OCI-LY7 (cell line): ENCODE results near the gene GIPC1. TPM values are rescaled to one million over a fixed set of nuclear protein-coding genes. Genes with fewer than 3 reads are reported as not detected.

Experiments used
- BruUV-seq: library from RNA; stranded (reverse); fragments of 400-500 nt; replicated peaks from 2 replicates; lab custom pipeline; 2021; lab: Mats Ljungman, UMichigan
- CTCF ChIA-PET: fragments of 300-600 bp; sonication (Branson Sonifier 250); formaldehyde crosslinking; loops from one replicate; lab custom pipeline; 2022; ENCODE audit warnings: antibody characterized with exemption; ENCODE audit not compliant: unreplicated experiment; lab: Charles Lee
- POLR2A ChIA-PET: fragments of 300-600 bp; sonication (Branson Sonifier 250); formaldehyde crosslinking; loops from one replicate; lab custom pipeline; 2022; ENCODE audit warnings: antibody characterized with exemption; lab: Charles Lee
- DNase-seq: peaks from one replicate; pipeline ENCODE4 v3.0.0-alpha.2; 2015; ENCODE audit warnings: low spot score
- H2AFZ ChIP-seq: fragments of 200-600 bp; sonication (generic), shearing (Covaris generic); 2 replicates; pipeline ENCODE4 v1.6.1; 2014; ENCODE audit warnings: mild to moderate bottlenecking, antibody characterized with exemption, low read length, moderate library complexity
- H3K27ac ChIP-seq: fragments of 200-600 bp; sonication (generic); 2 replicates; pipeline ENCODE4 v1.5.1; 2014; ENCODE audit warnings: mixed run types, low read depth, mild to moderate bottlenecking, moderate library complexity, low read length, inconsistent platforms; ENCODE audit not compliant: poor library complexity, severe bottlenecking
- H3K36me3 ChIP-seq: fragments of 200-600 bp; sonication (generic); 2 replicates; pipeline ENCODE4 v1.6.1; 2014; ENCODE audit warnings: mild to moderate bottlenecking, antibody characterized with exemption, low read length, moderate library complexity, mixed read lengths; ENCODE audit not compliant: insufficient read depth
- H3K4me1 ChIP-seq: fragments of 200-600 bp; sonication (generic); 2 replicates; pipeline ENCODE4 v1.5.1; 2014; ENCODE audit warnings: mild to moderate bottlenecking, low read length; ENCODE audit not compliant: insufficient read depth, poor library complexity, severe bottlenecking
- H3K4me2 ChIP-seq: fragments of 200-600 bp; sonication (generic); 2 replicates; pipeline ENCODE4 v1.6.1; 2014; ENCODE audit warnings: mild to moderate bottlenecking, low read length
- H3K4me3 ChIP-seq: fragments of 200-600 bp; sonication (generic); 2 replicates; pipeline ENCODE4 v1.5.1; 2014; ENCODE audit warnings: mild to moderate bottlenecking, low read depth, low read length; ENCODE audit not compliant: poor library complexity, severe bottlenecking
- H3K79me2 ChIP-seq: fragments of 200-600 bp; sonication (generic); 2 replicates; pipeline ENCODE4 v1.6.1; 2016; ENCODE audit warnings: low read depth, mild to moderate bottlenecking, low read length, moderate library complexity, mixed read lengths; ENCODE audit not compliant: insufficient read depth
- H3K9me2 ChIP-seq: fragments of 200-600 bp; sonication (generic); 2 replicates; pipeline ENCODE4 v1.6.1; 2016; ENCODE audit warnings: mild to moderate bottlenecking, low read length, mixed read lengths; ENCODE audit not compliant: insufficient read depth
- H3K9me3 ChIP-seq: fragments of 200-600 bp; sonication (generic); 2 replicates; pipeline ENCODE4 v1.6.1; 2014; ENCODE audit warnings: mild to moderate bottlenecking, mixed run types, low read length, mixed read lengths
- H4K20me1 ChIP-seq: fragments of 200-600 bp; sonication (generic); 2 replicates; pipeline ENCODE4 v1.6.1; 2014; ENCODE audit warnings: mild to moderate bottlenecking, antibody characterized with exemption, low read length, moderate library complexity, mixed read lengths; ENCODE audit not compliant: insufficient read depth
- EZH2phosphoT487 ChIP-seq: fragments of 200-600 bp; sonication (generic); IDR thresholded peaks from 2 replicates; pipeline ENCODE4 v1.6.1; 2018; ENCODE audit warnings: low read depth, borderline replicate concordance, mild to moderate bottlenecking, mixed run types, antibody characterized with exemption, low read length, moderate library complexity, mixed read lengths
- intact Hi-C: fragments of 100-400 bp; cut with micrococcal nuclease; formaldehyde crosslinking; loops from one replicate; pipeline ENCODE4 v1.10.0; 2022; ENCODE audit not compliant: unreplicated experiment
- total RNA-seq, 2 experiments: library from RNA; depleted of rRNA in 1 of 2; stranded (reverse); fragments of >200 nt in 1 of 2; shearing (Covaris generic) in 1 of 2; gene quantifications; 2 replicates each; pipeline ENCODE4 v1.2.3, GENCODE V29; 2014 to 2022
- TF ChIP-seq, protein P1 (sequence below): fragments of 200-600 bp; sonication (generic); conservative IDR thresholded peaks from 2 replicates; pipeline ENCODE4 v1.5.1; 2014; ENCODE audit warnings: mild to moderate bottlenecking, antibody characterized with exemption, low read length, moderate library complexity, mixed read lengths

The GIPC1 gene
- total RNA-seq, 2 experiments from 2014 or later: 18.5 to 38.3 TPM

DNA sequence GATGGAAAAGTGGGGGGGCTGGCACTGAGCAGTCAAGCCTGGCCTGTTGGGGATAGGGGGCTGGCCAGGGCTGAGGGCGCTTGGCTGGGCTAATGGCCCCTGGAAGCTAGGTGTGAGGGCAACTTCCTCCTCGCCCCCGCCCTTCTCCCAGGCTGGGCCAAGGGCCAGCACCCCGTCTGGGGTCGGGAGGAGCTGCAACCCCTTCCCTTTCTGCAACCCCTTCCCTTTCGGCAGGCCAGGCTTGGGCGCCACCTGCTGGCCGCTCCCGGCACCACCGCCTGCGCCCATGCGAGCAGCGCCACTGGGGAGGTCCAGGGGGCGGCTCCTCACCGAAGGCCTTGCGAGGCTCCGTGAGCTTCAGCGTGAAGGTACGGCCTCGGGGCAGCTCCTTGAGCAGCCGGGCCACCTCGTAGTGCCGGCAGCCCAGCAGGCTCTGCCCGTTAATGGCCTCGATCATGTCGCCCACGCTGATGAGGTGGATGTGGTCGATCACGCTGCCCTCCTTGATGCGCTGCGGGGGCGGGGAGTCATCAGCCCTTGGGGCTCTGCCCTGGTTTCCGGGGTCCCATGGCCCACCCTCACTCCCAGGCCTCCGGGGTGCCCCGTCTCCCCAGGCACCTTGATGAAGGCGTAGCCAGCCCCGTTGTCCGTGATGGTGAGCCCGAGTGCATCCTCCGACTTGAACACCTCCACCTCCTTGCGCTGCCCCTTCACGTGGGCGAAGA is 15.8 kb downstream of the GIPC1 start:
- Histone ChIP-seq H3K4me2 (peak overlapping the region; percentile 16; the same call in 1 of the 2 replicates), H3K36me3 (no peaks in the 10 kb centered on the region), H3K4me3 (no peak overlapping the region), H3K9me2 (no peaks in the 10 kb centered on the region), H3K4me1 (no peaks in the 10 kb centered on the region), H2AFZ (no peak overlapping the region), H3K79me2 (no peaks in the 10 kb centered on the region), H3K9me3 (no peaks in the 10 kb centered on the region), H4K20me1 (no peaks in the 10 kb centered on the region), H3K27ac (no peak overlapping the region)
- TF ChIP-seq, protein P1, sequence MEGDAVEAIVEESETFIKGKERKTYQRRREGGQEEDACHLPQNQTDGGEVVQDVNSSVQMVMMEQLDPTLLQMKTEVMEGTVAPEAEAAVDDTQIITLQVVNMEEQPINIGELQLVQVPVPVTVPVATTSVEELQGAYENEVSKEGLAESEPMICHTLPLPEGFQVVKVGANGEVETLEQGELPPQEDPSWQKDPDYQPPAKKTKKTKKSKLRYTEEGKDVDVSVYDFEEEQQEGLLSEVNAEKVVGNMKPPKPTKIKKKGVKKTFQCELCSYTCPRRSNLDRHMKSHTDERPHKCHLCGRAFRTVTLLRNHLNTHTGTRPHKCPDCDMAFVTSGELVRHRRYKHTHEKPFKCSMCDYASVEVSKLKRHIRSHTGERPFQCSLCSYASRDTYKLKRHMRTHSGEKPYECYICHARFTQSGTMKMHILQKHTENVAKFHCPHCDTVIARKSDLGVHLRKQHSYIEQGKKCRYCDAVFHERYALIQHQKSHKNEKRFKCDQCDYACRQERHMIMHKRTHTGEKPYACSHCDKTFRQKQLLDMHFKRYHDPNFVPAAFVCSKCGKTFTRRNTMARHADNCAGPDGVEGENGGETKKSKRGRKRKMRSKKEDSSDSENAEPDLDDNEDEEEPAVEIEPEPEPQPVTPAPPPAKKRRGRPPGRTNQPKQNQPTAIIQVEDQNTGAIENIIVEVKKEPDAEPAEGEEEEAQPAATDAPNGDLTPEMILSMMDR: peak; percentile 94
- TF ChIP-seq EZH2phosphoT487: no peak
- no TSS peak for BruUV-seq
- peak; percentile 65 for DNase-seq
- intact Hi-C loops: loop anchor here (10.0 kb wide), 2 partner anchors 115 to 275 kb away; partner anchors contain the start of gene ADGRL1
- ChIA-PET CTCF (interaction anchor here (0.8 kb wide), 1 partner anchor 48 kb away, joined by 3 read pairs; no protein-coding TSS in a partner anchor), POLR2A (interaction anchor here (1.3 kb wide), 1 partner anchor 15 kb away, joined by 3 read pairs; the partner anchor contains the start of gene GIPC1)

DNA sequence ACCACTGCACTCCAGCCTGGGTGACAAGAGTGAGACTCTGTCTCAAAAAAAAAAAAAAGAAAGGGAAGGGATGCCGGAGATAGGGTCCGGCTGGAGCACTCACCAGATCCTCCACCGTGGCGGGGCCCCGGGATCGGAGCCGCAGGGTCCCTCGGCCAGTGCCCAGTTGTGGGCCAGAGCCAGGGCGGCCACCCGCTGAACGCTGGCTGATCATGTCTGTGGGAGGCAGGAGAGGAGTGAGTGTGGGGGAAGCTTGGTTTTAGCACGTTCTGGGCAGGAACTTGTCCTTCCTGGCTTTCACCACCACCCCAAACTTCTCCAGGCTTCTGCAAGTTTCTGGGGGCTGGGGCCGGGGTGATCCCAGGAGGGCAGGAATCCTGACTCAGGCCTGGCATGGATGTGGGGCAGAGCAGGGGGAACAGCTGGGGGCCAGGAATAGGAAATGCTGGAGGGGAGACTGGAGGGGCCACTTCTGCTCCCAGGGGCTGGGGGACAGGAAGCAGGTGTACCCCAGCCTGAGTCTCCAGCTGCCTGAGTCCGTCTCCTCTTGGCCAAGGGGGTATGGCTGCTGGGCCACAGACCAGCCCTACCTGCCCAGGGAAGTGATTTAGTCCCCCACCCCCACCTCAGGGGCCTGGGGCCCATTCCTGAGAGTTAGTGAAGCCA is 16.5 kb downstream of the GIPC1 start:
- ChIA-PET POLR2A (interaction anchor here (1.3 kb wide), 1 partner anchor 16 kb away, joined by 3 read pairs; the partner anchor contains the start of gene GIPC1), CTCF (interaction anchor here (0.8 kb wide), 1 partner anchor 47 kb away, joined by 3 read pairs; no protein-coding TSS in a partner anchor)
- H3K9me2 ChIP-seq: no peaks in the 10 kb centered on the region
- no peak overlapping the region for H3K4me3 ChIP-seq
- no peaks in the 10 kb centered on the region for H3K4me1 ChIP-seq
- no peak overlapping the region for H2AFZ ChIP-seq
- intact Hi-C loops: no loop called here
- no peaks in the 10 kb centered on the region for H3K9me3 ChIP-seq
- H3K27ac ChIP-seq: no peak overlapping the region
- DNase-seq: no peak
- H4K20me1 ChIP-seq: no peaks in the 10 kb centered on the region
- H3K79me2 ChIP-seq: no peaks in the 10 kb centered on the region
- no peaks in the 10 kb centered on the region for H3K36me3 ChIP-seq
- BruUV-seq: no TSS peak
- no peak for TF ChIP-seq EZH2phosphoT487
- TF ChIP-seq, protein P1: no peak
- no peak overlapping the region for H3K4me2 ChIP-seq
